ENCODE results near the gene GP5.
A peak's percentile ranks its signal among the peaks of the same experiment; 100 is the strongest.

GP5 gene

DNA sequence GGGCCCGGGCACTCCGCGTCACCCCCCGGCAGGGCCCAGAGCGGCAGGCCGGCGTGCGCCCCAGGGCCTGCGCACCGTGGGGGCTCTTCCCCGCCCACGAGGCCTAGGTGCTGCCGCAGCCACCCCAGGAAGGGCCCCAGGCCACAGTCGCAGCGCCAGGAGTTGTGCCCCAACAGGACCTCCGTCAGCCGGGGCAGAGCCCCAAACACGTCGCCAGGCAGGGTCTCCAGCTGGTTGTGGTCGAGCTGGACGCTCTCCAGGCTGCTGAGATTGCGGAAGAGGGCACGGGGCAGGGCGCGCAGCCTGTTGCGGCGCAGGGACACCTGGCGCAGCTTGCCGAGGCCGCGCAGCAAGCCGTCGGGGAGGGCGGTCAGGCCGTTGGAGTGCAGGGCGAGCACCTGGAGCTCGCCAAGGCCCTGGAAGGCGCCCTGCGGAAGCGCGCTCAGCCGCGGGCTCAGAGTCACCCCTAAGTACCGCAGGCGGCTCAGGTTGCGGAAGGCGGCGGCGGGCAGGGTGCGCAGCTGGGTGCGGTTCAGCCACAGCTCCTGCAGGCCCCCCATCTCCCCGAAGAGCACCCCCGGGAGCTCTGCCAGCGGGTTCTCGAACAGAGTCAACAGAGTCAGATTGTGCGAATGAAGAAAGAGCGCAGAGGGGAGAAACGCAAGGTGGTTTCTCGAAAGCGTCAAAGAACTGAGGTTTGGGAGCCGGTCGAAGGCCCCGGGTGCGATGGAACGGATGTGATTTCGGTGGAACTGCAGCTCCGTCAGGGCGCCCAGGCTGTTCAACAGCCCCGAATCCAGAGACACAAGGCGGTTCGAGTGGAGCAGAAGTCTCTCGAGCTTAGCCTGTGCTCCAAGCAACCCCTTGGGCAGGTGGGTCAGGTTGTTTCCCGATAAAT is 2.0 kb downstream of the GP5 start:
- DNase-seq: peak; percentile 14

GRCh38 chr3:194396539-194396858 is 2.6 kb downstream of the GP5 start:
- DNase-seq: no peak

GRCh38 chr3:194395778-194396538 is 3.1 kb downstream of the GP5 start:
- peak; percentile 42 for DNase-seq

- no peak for DNase-seq
These were observed 3.9 kb downstream of the GP5 start for GRCh38 chr3:194395212-194395611.

DNA sequence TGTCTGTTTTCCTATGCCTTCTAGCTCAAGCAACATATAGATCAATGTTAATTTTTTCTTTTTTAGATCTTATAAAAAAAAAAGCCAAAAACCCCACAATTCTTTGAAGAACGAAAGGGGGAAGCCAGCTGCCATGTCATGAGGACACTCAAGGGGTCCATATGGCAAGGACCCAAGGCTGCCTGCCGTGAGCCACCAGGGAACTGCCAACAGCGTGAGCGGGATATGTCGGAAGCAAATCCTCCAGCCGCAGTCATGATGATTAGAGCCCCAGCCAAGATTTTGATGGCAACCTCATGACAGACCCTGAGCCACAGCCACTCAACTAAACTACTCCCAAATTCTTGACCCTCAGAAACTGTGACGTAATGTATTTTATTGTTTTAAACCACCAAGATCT is 6.5 kb downstream of the GP5 start:
- DNase-seq: no peak

DNA sequence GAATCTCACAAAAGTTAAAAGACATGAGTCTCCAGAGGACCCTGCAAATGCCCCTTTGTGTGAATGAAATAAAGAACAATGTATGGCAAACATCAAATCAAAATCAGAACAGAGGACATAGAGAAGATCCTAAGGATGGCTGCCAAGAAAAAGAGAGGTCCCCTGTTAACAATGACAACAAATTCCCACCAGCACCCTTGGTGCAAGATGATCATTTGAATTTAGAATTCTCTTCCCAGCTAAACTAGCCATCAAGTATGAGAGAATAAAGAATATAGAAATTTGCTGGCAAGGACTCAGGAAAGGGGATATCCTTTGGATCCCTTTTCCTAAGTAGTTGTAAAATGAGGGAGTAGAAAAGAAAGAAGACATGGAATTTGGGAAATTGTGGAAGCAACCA is 8.2 kb downstream of the GP5 start:
- no peak for DNase-seq

DNA sequence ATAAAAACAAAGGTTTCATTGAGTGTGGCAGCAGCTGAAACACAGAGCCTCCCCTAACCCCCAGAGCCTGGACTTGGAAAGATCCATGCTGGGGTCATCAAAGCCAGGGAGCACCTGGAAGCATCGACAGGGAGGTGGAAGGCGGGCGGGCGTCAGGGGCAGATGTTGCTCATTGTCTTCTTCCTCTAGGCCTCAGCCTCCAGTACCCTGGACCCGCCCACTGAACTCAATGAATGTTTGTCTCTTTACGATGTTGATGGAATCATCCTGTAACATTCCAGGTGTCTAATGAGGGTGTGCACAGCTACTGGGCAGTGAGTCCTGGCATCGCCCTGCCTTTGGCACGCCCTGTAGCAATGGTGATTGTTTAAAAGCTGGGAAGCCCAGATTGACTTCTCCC is 9.8 kb downstream of the GP5 start:
- no peak for DNase-seq

GRCh38 chr3:194387926-194388418 is 11.1 kb downstream of the GP5 start:
- no peak for DNase-seq

DNA sequence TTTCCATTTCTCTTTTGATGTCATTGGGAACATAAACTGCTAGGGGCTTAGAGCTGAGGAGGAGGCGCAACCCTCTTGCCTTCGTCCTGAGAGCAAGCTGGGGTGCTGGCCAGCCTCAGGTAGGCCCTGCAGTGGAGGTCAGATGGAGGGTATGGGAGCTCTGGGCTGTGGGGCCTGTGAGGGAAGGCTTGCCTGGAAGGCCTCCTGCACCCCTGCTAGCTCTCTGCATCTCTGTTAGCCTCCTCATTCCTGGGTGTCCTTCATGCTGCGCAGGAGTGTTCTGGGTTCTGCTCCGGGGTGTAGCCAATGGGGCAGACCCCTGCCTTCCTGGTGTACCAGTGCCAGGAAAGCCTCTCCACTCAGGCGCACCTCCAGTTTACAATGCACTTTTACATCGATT is 11.8 kb downstream of the GP5 start:
- DNase-seq: no peak

GRCh38 chr3:194386648-194387047 is 12.4 kb downstream of the GP5 start:
- DNase-seq: no peak

GRCh38 chr3:194386066-194386465 is 13.0 kb downstream of the GP5 start:
- no peak for DNase-seq

DNA sequence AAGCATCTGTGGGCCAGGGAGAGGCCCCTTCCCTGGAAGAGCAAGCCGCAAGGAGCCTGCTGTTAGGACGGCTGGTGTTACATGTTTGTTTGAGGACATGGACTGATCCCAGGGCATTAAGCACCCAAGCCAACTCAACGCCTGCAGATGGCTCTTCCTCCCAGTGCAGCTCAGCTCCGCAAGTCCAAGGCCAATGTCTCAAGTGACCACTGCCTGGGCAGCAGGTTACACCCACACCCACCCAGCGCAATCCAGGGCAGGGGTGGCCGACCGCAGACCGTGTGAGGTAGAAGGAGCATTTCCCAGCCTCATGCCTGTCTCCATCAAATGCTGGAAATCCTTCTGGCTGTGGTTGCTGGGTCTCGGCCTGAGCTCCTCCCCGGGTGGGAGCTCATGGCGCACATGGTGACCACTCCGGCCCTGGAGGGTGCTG is 14.5 kb downstream of the GP5 start:
- DNase-seq: no peak

GRCh38 chr3:194384156-194384555 is 14.9 kb downstream of the GP5 start:
- no peak for DNase-seq

DNA sequence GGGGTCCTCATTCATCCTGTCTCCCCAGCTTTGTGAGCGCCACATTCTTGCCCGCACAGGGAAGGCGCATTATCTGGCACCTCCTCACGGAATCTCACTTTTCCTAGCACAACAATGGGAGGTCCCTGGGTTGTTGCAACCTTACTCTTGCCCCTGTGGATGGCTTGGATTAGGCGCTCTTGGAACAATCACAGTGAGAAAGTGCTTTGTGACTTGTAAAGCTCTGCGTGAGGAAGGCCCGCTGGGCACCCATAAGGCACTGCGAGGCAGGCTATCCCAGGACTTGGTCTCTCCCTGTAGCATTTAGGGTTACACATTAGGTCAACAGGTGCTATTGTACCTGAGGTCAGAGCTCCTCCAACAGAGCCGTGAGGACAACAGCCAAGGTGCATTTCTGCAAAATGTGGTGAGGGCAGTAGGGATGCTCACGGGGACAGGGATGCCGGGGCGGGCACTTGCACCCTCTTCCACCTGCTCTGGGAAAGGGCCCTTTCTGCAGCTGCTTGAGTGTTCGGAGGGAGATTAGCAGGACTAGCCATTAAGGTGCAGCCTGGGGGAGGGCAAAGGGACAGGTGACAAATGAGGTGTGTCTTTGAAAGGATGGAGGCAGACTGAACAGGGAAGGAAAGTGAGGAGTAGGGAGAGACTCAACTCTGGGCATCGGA is 15.7 kb downstream of the GP5 start:
- DNase-seq: no peak

GRCh38 chr3:194382892-194383223 is 16.2 kb downstream of the GP5 start:
- no peak for DNase-seq

DNA sequence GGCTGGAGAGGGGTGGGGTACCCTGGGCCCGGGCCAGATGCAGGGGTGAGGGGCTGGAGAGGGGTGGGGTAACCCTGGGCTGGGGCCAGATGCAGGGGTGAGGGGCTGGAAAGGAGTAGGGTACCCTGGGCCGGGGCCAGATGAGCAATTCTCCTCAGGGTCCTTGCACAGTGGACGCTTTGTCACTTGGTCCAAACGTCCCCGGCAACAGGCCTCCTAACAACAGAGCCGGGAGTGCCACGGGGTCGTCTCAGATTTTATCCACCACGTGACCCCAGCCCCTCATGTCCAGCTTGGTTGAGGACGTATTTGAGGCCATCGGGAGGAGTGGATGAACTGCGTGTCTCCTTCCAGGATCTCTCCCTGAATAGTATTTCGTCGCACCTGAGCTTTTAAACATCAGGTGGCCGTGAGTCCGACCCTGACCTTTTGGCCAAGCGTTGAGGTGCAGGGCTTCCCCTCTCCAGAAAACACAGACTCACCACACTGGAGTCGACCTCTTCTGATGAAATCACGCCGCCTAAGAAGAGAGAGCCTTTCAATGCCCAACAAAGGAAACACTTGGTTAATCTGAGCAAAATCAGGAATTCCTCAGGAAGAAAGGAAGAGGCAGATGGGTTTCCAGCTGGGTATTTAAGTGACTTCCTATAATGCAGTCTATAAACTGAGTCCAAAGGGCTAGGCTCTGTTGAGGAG is 16.7 kb downstream of the GP5 start:
- DNase-seq: no peak

DNA sequence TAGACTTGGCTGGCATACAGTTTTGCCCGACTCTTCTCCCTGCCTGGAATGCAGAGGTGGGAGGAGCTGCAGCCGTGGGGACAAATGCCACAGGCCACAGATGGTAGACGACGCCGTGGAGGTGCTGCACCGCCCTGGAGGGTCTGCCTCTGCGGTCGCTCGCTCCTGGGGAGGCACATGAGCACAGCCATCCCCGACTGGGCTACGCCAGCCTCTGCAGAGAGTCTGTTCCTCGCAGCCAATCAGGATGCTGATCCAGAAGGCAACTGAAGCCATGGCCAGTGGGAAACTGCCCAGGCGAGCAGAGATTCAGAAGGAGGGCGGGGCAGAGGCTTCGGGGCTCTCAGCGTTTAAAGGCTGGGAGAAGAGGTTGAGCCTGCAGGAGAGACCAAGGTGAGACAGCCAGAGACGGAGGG is 17.6 kb downstream of the GP5 start:
- no peak for DNase-seq

DNA sequence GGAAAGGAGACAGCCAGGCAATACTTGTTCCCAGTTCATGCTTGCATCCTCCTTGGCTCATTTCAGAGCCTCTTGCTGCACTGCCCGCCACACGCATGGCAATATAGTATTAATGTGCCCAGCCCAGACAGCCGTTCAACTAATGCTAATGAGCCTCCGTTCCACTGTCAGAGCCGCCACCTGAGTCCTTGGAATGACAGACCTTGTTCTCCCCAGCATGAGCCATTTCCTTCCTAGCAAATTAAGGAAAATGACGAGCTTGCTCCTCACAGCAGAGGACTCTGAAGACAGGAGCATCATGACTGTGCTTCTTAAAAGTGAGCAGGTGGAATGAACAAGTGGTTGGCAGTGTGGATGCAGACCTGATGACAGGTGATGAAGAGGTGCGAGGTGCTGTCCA is 18.7 kb downstream of the GP5 start:
- DNase-seq: no peak

DNA sequence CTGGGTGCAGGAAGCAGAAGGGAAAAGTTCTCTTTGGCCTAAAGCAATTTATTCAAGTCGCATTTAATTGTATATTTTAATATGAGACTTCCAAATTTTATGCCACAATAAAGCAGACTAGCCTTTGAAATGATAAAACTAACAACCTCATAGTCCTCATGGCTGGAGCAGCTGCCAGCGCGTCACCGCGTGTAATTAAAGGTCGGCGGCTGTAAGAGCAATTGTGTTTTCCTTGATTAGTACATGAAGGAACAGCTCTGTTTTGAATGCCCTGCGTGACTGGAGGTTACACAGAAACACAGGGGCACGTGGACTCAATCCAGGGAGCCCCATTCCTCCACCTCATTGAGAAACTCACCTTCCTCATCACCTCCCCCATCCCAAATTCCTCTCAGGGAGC is 19.4 kb downstream of the GP5 start:
- DNase-seq: no peak

DNA sequence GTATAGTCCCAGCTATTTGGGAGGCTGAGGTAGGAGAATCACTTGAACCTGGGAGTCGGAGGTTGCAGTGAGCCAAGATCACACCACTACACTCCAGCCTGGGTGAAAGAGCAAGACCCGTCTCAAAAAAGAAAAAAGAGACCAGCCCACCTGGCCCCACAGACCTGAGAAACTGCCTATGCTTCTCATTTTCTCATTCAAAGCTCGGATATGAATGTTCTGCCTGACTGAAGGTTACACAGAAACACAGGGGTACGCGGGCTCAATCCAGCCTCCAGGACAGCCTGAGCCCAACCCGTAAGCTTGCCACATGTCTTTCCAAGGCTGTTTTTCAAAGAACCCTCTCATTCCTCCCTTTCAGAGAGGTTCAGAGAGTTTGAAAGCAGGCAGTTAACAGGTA is 19.8 kb downstream of the GP5 start:
- DNase-seq: no peak

DNA sequence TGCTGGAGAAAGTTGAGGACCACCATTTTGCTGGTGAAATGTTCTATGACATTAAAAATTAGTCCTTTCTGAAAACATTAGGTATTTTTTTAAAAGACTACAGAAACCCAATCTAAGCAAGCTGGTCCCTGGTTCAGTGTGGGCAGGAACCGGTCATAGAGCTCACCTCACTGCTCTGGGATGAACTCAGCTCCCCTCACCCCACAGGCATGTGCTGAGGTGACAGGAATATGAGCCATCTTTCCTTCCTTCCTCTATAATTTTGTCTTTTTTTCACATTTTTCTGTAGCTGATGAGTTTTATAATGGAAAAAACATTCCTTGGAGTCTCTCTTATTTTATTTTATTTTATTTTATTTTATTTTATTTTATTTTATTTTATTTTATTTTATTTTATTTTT is 21.4 kb downstream of the GP5 start:
- DNase-seq: no peak

DNA sequence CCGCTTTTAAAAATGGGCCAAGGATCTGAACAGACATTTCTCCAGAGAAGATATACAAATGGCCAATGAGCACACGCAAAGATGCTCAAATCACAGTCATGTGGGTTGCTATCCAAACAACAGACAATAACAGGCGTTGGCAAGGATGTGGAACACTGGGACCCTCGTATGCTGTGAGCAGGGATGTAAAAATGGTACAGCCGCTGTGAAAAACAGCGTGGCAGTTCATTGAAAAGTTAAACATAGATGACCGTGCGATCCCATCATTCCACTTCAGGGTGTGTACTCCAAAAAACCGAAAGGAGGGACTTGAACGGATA is 22.9 kb downstream of the GP5 start:
- no peak for DNase-seq
